ENCODE results near the gene LACTB. TPM values are rescaled to one million over a fixed set of nuclear protein-coding genes. Genes with fewer than 3 reads are reported as not detected.
"Not testable (repeated sequence)": the region's sequence is repeated elsewhere in the genome, so short reads cannot be mapped to it uniquely, and the experiment has no call there.

The LACTB gene
- total RNA-seq, 6 experiments from 2014 or later, result 16.4 to 34.8 (median 21.5) TPM

DNA sequence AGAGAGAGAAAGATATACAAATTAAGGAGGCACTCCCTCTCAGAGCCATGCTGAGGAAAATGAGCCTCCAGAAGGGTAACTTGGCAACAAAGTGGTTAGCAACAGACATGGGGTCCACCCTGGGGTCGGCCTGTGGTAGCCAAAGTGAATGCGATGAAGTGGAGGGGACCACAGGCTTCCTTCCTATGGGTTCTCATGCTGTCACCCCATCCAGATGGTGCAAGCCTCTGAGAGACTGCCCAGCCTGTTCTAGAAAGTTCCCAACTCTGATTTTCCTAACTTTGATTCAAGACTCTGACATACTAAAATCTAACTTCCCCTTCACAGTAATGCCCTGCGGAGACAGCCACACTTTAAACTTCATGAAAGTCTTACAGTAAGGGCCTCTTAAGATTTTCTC, 18.2 kb upstream of the LACTB start:
- H3K27me3 ChIP-seq, result no peaks in the 10 kb centered on the region
- DNase-seq (no peak), ATAC-seq (no peak)
- TF ChIP-seq POLR2A (IDR thresholded peaks at IDR 0.05), result no peak
- TF ChIP-seq, protein P1, sequence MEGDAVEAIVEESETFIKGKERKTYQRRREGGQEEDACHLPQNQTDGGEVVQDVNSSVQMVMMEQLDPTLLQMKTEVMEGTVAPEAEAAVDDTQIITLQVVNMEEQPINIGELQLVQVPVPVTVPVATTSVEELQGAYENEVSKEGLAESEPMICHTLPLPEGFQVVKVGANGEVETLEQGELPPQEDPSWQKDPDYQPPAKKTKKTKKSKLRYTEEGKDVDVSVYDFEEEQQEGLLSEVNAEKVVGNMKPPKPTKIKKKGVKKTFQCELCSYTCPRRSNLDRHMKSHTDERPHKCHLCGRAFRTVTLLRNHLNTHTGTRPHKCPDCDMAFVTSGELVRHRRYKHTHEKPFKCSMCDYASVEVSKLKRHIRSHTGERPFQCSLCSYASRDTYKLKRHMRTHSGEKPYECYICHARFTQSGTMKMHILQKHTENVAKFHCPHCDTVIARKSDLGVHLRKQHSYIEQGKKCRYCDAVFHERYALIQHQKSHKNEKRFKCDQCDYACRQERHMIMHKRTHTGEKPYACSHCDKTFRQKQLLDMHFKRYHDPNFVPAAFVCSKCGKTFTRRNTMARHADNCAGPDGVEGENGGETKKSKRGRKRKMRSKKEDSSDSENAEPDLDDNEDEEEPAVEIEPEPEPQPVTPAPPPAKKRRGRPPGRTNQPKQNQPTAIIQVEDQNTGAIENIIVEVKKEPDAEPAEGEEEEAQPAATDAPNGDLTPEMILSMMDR (IDR thresholded peaks at IDR 0.05), result no peak
- intact Hi-C loops (cut with DNase I), result no loop called here
- no peak overlapping the region for H3K27ac ChIP-seq
- H3K9me3 ChIP-seq, result no peaks in the 10 kb centered on the region
- no peaks in the 10 kb centered on the region for H3K36me3 ChIP-seq
- H3K4me3 ChIP-seq, result no peak overlapping the region
- peaks cover 0 to 11% (median 5%) of the 10 kb centered on the region in 4 donors for H3K4me1 ChIP-seq
- WGBS (ENCODE audit: insufficient coverage, low coverage, low lambda C conversion rate, missing lambda C conversion rate), result 70% methylated on average over 3 of the region's 3 CpGs

DNA sequence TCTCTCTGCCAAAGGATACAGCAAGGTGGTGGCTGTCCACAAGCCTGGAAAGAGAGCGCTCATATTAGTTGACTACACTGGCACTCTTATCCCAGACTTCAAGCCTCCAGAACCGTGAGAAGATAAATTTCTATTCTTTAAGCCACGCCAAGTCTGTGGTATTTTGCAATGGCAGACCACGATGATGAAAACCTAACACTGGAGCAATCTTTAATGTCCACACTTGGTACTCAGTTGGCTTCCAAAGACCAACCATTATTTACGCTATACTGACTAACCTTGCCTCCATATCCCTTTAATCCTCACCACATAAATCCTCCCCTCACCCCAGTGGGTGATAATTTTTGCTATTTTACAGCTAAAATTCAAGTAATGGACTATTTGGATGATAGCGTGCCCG, 16.9 kb upstream of the LACTB start:
- TF ChIP-seq, protein P1 (IDR thresholded peaks at IDR 0.05), result no peak
- TF ChIP-seq POLR2A (IDR thresholded peaks at IDR 0.05), result no peak
- DNase-seq (no peak), ATAC-seq (peak in 1 of 4 donors; percentile 8)
- H3K27me3 ChIP-seq, result no peaks in the 10 kb centered on the region
- no peaks in the 10 kb centered on the region for H3K36me3 ChIP-seq
- H3K4me3 ChIP-seq, result no peak overlapping the region
- no peak overlapping the region for H3K27ac ChIP-seq
- H3K9me3 ChIP-seq, result no peaks in the 10 kb centered on the region
- 54% methylated on average over 5 of the region's 7 CpGs for WGBS (ENCODE audit: insufficient coverage, low coverage, low lambda C conversion rate, missing lambda C conversion rate)
- peaks cover 0 to 24% (median 13%) of the 10 kb centered on the region in 4 donors for H3K4me1 ChIP-seq
- intact Hi-C loops (cut with DNase I), result no loop called here

DNA sequence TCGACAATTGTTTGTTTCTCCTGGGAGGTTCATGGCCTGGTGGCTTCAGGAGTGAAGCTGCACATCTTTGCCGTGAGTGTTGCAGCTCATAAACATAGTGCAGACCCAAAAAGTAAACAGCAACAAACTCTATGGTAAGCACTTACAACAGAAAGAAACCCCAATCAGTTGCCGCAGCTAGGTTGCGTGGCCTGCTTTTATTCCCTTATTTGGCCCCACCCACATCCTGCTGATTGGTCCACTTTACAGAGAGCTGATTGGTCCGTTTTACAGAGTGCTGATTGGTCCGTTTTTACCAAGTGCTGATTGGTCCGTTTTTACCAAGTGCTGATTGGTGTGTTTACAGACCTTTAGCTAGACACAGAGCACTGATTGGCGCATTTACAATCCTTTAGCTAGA, 16.3 kb upstream of the LACTB start:
- DNase-seq; intact Hi-C loops (cut with DNase I): not testable (repeated sequence)
- WGBS (ENCODE audit: insufficient coverage, low coverage, low lambda C conversion rate, missing lambda C conversion rate), result 77% methylated on average over 5 of the region's 8 CpGs

DNA sequence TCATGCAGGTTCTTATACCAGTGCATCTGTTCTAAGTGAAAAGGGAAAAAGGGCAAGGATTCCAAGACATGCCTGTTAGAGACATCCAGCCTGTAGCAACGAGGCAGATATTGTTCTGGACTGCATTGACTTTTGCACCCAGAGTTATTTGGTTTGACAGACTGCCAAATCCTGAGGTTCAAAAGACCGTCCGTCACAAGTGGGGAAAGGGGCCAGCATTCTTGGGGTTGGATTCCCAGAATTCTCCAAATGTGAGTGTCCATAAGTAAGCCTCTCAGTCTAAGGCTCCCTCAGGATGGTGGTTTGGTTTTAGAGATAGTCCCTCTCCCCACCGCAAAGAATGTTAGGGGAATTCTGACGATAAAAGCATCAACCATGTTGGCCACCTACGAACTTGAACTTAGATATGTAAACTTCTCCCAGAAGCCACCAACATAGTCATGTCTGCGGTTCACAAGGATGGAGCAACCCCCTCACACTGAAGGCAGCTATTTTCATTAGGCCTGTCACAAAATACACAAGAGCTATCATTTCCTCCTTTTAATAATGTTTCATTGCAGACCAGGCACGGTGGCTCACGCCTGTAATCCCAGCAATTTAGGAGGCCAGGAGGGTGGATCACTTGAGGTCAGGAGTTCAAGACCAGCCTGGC, 13.6 kb upstream of the LACTB start:
- TF ChIP-seq POLR2A (IDR thresholded peaks at IDR 0.05), result no peak
- TF ChIP-seq, protein P1 (IDR thresholded peaks at IDR 0.05), result no peak
- peak overlapping the region; percentile 41 to 56 (median 47) for H3K27ac ChIP-seq
- H3K36me3 ChIP-seq, result no peaks in the 10 kb centered on the region
- intact Hi-C loops (cut with DNase I), result no loop called here
- DNase-seq (peak in 2 of 3 donors; percentile 38 to 79), ATAC-seq (peak; percentile 78 to 86 (median 81))
- no peak overlapping the region for H3K4me3 ChIP-seq
- no peaks in the 10 kb centered on the region for H3K9me3 ChIP-seq
- no peaks in the 10 kb centered on the region for H3K27me3 ChIP-seq
- 36% methylated on average over 8 of the region's 9 CpGs for WGBS (ENCODE audit: insufficient coverage, low coverage, low lambda C conversion rate, missing lambda C conversion rate)
- peaks cover 0 to 26% (median 14%) of the 10 kb centered on the region in 4 donors for H3K4me1 ChIP-seq

More for the DNA sequence above, 16.3 kb upstream of the LACTB start:
- not testable (repeated sequence) for H3K36me3 ChIP-seq, H3K27ac ChIP-seq, H3K27me3 ChIP-seq, ATAC-seq, H3K9me3 ChIP-seq, H3K4me3 ChIP-seq
- H3K4me1 ChIP-seq, result peaks cover 0 to 26% (median 14%) of the 10 kb centered on the region in 4 donors

DNA sequence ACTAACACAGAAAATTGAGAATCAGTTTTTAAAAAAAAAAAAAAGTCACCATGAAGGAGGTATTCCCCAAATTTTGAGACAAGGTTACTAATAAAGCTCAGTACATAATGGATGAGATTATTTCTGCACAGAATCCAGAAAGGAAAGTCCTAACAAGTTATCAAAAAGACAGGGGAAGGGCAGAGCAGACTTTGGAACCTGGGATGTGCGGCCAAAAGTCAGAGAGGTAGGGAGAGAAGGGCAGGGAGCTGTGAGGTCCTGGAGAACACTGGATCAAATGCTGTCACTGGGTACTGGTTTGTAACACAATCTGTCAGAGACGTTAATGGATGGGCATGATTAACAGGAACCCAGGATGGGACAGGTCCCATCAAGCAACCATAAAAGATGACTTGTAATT, 12.2 kb upstream of the LACTB start:
- ATAC-seq, result peak; percentile 54 to 78 (median 75)
- WGBS (ENCODE audit: insufficient coverage, low coverage, low lambda C conversion rate, missing lambda C conversion rate), result 31% methylated on average over 2 of the region's 2 CpGs
- no peak overlapping the region for H3K4me3 ChIP-seq
- TF ChIP-seq, protein P1 (IDR thresholded peaks at IDR 0.05), result no peak
- TF ChIP-seq POLR2A (IDR thresholded peaks at IDR 0.05), result no peak
- H3K27me3 ChIP-seq, result no peaks in the 10 kb centered on the region
- H3K4me1 ChIP-seq, result peaks cover 0 to 26% (median 14%) of the 10 kb centered on the region in 4 donors
- no peaks in the 10 kb centered on the region for H3K36me3 ChIP-seq
- intact Hi-C loops (cut with DNase I), result no loop called here
- H3K27ac ChIP-seq, result peak overlapping the region in 1 of 3 donors; percentile 56
- no peaks in the 10 kb centered on the region for H3K9me3 ChIP-seq
- peak in 2 of 3 donors; percentile 67 to 72 for DNase-seq
